ENCODE measurements around the gene MEA1. TPM values are rescaled to one million over a fixed set of nuclear protein-coding genes. Genes with fewer than 3 reads are reported as not detected.

Gene MEA1
- total and polyA plus RNA-seq, 10 of the 15 experiments (the other 5 are each of a cell fraction or from before 2014, with no cell fraction given): 59.1 to 148 (median 96.4) TPM

DNA sequence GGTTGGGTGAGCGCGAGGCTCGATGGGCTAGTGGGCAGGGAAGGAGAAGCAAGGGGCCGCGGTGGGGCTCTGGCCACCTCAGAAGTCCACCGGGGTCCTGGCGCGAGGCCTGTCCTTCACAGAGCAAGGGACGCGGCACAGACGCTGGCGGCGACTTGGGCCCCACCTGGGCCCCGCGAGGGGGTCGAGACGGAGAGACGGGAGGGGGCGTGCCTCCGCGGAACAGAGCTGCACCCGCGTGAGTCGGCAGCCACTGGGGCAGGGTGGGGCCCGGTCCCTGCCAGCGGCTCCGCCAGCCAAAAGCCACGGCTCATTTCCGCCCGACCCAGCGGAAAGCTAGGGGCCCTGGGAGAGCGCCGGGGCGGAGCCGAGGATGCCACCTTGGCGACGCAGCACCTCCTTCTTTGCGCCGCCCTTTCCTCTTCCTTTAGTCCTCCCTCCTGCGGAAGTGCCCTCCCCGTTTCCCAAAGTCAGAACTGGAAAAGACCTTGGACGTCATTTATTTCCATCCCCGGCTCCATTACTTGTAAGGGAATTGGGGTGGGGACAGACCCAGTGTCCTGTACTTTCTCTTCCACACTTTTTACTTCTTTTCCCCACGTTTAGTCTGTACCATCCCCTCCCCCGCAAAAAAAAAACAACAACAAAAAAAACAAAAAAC lies 39.9 kb upstream of the MEA1 start, which contains the start of gene CUL7 (continued):
- TF ChIP-seq, protein P1, sequence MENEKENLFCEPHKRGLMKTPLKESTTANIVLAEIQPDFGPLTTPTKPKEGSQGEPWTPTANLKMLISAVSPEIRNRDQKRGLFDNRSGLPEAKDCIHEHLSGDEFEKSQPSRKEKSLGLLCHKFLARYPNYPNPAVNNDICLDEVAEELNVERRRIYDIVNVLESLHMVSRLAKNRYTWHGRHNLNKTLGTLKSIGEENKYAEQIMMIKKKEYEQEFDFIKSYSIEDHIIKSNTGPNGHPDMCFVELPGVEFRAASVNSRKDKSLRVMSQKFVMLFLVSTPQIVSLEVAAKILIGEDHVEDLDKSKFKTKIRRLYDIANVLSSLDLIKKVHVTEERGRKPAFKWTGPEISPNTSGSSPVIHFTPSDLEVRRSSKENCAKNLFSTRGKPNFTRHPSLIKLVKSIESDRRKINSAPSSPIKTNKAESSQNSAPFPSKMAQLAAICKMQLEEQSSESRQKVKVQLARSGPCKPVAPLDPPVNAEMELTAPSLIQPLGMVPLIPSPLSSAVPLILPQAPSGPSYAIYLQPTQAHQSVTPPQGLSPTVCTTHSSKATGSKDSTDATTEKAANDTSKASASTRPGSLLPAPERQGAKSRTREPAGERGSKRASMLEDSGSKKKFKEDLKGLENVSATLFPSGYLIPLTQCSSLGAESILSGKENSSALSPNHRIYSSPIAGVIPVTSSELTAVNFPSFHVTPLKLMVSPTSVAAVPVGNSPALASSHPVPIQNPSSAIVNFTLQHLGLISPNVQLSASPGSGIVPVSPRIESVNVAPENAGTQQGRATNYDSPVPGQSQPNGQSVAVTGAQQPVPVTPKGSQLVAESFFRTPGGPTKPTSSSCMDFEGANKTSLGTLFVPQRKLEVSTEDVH (IDR thresholded peaks at IDR 0.05; ENCODE audit: low read depth, partially characterized antibody): peak; percentile 78
- TF ChIP-seq, protein P2, sequence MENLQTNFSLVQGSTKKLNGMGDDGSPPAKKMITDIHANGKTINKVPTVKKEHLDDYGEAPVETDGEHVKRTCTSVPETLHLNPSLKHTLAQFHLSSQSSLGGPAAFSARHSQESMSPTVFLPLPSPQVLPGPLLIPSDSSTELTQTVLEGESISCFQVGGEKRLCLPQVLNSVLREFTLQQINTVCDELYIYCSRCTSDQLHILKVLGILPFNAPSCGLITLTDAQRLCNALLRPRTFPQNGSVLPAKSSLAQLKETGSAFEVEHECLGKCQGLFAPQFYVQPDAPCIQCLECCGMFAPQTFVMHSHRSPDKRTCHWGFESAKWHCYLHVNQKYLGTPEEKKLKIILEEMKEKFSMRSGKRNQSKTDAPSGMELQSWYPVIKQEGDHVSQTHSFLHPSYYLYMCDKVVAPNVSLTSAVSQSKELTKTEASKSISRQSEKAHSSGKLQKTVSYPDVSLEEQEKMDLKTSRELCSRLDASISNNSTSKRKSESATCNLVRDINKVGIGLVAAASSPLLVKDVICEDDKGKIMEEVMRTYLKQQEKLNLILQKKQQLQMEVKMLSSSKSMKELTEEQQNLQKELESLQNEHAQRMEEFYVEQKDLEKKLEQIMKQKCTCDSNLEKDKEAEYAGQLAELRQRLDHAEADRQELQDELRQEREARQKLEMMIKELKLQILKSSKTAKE (IDR thresholded peaks at IDR 0.05; ENCODE audit: low read depth, poor library complexity, severe bottlenecking): no peak
- TF ChIP-seq RBBP5 (conservative IDR thresholded peaks at IDR 0.05): no peak; the same call in 1 of the 2 replicates
- TF ChIP-seq SRF (IDR thresholded peaks at IDR 0.05; ENCODE audit: low read depth in 2 of 2, low read length in 2 of 2): no peak
- TF ChIP-seq, protein P3, sequence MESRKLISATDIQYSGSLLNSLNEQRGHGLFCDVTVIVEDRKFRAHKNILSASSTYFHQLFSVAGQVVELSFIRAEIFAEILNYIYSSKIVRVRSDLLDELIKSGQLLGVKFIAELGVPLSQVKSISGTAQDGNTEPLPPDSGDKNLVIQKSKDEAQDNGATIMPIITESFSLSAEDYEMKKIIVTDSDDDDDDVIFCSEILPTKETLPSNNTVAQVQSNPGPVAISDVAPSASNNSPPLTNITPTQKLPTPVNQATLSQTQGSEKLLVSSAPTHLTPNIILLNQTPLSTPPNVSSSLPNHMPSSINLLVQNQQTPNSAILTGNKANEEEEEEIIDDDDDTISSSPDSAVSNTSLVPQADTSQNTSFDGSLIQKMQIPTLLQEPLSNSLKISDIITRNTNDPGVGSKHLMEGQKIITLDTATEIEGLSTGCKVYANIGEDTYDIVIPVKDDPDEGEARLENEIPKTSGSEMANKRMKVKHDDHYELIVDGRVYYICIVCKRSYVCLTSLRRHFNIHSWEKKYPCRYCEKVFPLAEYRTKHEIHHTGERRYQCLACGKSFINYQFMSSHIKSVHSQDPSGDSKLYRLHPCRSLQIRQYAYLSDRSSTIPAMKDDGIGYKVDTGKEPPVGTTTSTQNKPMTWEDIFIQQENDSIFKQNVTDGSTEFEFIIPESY (IDR thresholded peaks at IDR 0.05): no peak
- TF ChIP-seq KAT2A (conservative IDR thresholded peaks at IDR 0.05; ENCODE audit: control insufficient read depth, low read depth, low read length): no peak
- peak; percentile 73; the same call in 1 of the 2 replicates for TF ChIP-seq MXI1 (IDR thresholded peaks at IDR 0.05; ENCODE audit: low read depth, low read length)
- TF ChIP-seq, protein P4, sequence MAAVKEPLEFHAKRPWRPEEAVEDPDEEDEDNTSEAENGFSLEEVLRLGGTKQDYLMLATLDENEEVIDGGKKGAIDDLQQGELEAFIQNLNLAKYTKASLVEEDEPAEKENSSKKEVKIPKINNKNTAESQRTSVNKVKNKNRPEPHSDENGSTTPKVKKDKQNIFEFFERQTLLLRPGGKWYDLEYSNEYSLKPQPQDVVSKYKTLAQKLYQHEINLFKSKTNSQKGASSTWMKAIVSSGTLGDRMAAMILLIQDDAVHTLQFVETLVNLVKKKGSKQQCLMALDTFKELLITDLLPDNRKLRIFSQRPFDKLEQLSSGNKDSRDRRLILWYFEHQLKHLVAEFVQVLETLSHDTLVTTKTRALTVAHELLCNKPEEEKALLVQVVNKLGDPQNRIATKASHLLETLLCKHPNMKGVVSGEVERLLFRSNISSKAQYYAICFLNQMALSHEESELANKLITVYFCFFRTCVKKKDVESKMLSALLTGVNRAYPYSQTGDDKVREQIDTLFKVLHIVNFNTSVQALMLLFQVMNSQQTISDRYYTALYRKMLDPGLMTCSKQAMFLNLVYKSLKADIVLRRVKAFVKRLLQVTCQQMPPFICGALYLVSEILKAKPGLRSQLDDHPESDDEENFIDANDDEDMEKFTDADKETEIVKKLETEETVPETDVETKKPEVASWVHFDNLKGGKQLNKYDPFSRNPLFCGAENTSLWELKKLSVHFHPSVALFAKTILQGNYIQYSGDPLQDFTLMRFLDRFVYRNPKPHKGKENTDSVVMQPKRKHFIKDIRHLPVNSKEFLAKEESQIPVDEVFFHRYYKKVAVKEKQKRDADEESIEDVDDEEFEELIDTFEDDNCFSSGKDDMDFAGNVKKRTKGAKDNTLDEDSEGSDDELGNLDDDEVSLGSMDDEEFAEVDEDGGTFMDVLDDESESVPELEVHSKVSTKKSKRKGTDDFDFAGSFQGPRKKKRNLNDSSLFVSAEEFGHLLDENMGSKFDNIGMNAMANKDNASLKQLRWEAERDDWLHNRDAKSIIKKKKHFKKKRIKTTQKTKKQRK (IDR thresholded peaks at IDR 0.05; ENCODE audit: low read depth, low read length): no peak
- TF ChIP-seq, protein P5, sequence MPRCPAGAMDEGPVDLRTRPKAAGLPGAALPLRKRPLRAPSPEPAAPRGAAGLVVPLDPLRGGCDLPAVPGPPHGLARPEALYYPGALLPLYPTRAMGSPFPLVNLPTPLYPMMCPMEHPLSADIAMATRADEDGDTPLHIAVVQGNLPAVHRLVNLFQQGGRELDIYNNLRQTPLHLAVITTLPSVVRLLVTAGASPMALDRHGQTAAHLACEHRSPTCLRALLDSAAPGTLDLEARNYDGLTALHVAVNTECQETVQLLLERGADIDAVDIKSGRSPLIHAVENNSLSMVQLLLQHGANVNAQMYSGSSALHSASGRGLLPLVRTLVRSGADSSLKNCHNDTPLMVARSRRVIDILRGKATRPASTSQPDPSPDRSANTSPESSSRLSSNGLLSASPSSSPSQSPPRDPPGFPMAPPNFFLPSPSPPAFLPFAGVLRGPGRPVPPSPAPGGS (IDR thresholded peaks at IDR 0.05; ENCODE audit: borderline replicate concordance, insufficient read depth, low read depth, low read length, poor library complexity, severe bottlenecking): peak; percentile 85
- TF ChIP-seq, protein P6, sequence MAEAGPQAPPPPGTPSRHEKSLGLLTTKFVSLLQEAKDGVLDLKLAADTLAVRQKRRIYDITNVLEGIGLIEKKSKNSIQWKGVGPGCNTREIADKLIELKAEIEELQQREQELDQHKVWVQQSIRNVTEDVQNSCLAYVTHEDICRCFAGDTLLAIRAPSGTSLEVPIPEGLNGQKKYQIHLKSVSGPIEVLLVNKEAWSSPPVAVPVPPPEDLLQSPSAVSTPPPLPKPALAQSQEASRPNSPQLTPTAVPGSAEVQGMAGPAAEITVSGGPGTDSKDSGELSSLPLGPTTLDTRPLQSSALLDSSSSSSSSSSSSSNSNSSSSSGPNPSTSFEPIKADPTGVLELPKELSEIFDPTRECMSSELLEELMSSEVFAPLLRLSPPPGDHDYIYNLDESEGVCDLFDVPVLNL (IDR thresholded peaks at IDR 0.05; ENCODE audit: low read depth, low read length): no peak
- TF ChIP-seq CBX3 (IDR thresholded peaks at IDR 0.05; ENCODE audit: borderline replicate concordance, low read depth): no peak
- TF ChIP-seq, protein P7, sequence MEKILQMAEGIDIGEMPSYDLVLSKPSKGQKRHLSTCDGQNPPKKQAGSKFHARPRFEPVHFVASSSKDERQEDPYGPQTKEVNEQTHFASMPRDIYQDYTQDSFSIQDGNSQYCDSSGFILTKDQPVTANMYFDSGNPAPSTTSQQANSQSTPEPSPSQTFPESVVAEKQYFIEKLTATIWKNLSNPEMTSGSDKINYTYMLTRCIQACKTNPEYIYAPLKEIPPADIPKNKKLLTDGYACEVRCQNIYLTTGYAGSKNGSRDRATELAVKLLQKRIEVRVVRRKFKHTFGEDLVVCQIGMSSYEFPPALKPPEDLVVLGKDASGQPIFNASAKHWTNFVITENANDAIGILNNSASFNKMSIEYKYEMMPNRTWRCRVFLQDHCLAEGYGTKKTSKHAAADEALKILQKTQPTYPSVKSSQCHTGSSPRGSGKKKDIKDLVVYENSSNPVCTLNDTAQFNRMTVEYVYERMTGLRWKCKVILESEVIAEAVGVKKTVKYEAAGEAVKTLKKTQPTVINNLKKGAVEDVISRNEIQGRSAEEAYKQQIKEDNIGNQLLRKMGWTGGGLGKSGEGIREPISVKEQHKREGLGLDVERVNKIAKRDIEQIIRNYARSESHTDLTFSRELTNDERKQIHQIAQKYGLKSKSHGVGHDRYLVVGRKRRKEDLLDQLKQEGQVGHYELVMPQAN (conservative IDR thresholded peaks at IDR 0.05): peak; percentile 92
